ENCODE measurements around the gene SLCO3A1.

SLCO3A1 gene

GRCh38 chr15:91853511-91853947, at the start of gene SLCO3A1:
SLCO3A1 (plus strand) TSS chr15:91853708.
- peak; percentile 48 for DNase-seq

GRCh38 chr15:91807122-91807521, 46.4 kb upstream of the SLCO3A1 start:
- peak; percentile 90 for DNase-seq

GRCh38 chr15:91813924-91814323, 39.6 kb upstream of the SLCO3A1 start:
- no peak for DNase-seq

GRCh38 chr15:91816942-91817341, 36.6 kb upstream of the SLCO3A1 start:
- no peak for DNase-seq

- no peak for DNase-seq
Measured at GRCh38 chr15:91821458-91821857, 32.0 kb upstream of the SLCO3A1 start.

- DNase-seq = no peak
Measured at GRCh38 chr15:91824256-91824655, 29.3 kb upstream of the SLCO3A1 start.

- DNase-seq = no peak
Measured at GRCh38 chr15:91826443-91826842, 27.1 kb upstream of the SLCO3A1 start.

- no peak for DNase-seq
Measured at GRCh38 chr15:91833056-91833455, 20.5 kb upstream of the SLCO3A1 start.

- DNase-seq = no peak
Measured at GRCh38 chr15:91839867-91840266, 13.6 kb upstream of the SLCO3A1 start.

- no peak for DNase-seq
Measured at GRCh38 chr15:91841861-91842260, 11.6 kb upstream of the SLCO3A1 start.

GRCh38 chr15:91844341-91844740, 9.2 kb upstream of the SLCO3A1 start:
- no peak for DNase-seq

- no peak for DNase-seq
Measured at GRCh38 chr15:91844928-91845327, 8.6 kb upstream of the SLCO3A1 start.

GRCh38 chr15:91845720-91846119, 7.8 kb upstream of the SLCO3A1 start:
- no peak for DNase-seq

- no peak for DNase-seq
Measured at GRCh38 chr15:91849180-91849579, 4.3 kb upstream of the SLCO3A1 start.

GRCh38 chr15:91849749-91850161, 3.8 kb upstream of the SLCO3A1 start:
- DNase-seq = no peak

GRCh38 chr15:91852741-91853510, 582 bp upstream of the SLCO3A1 start:
- peak; percentile 51 for DNase-seq

- DNase-seq = no peak
Measured at GRCh38 chr15:91853948-91854638, 585 bp downstream of the SLCO3A1 start.

GRCh38 chr15:91854639-91854990, 1.1 kb downstream of the SLCO3A1 start:
- no peak for DNase-seq

- no peak for DNase-seq
Measured at GRCh38 chr15:91855241-91855640, 1.7 kb downstream of the SLCO3A1 start.

- DNase-seq = peak; percentile 39
Measured at GRCh38 chr15:91855684-91856489, 2.4 kb downstream of the SLCO3A1 start.

GRCh38 chr15:91857224-91857585, 3.7 kb downstream of the SLCO3A1 start:
- DNase-seq = no peak

GRCh38 chr15:91857772-91858171, 4.3 kb downstream of the SLCO3A1 start:
- DNase-seq = no peak

- no peak for DNase-seq
Measured at GRCh38 chr15:91860498-91860897, 7.0 kb downstream of the SLCO3A1 start.

GRCh38 chr15:91861223-91861622, 7.7 kb downstream of the SLCO3A1 start:
- DNase-seq = no peak
